Endothelial cell of umbilical vein (primary cell): Measurements from ENCODE around the gene ZNF639.

Experiments
- EZH2 ChIP-seq: IDR thresholded peaks from 2 replicates; pipeline ENCODE4 v1.6.1; 2012; ENCODE audit warnings: borderline replicate concordance, low read depth, mild to moderate bottlenecking, moderate library complexity, low read length, inconsistent platforms; ENCODE audit not compliant: severe bottlenecking
- FOS ChIP-seq: IDR thresholded peaks from 2 replicates; pipeline ENCODE4 v1.6.1; 2011; ENCODE audit warnings: mild to moderate bottlenecking, low read length, moderate library complexity, borderline replicate concordance; ENCODE audit not compliant: insufficient read depth
- JUN ChIP-seq: IDR thresholded peaks from 2 replicates; pipeline ENCODE4 v1.6.1; 2011; ENCODE audit warnings: borderline replicate concordance, low read depth; ENCODE audit not compliant: insufficient read length, insufficient read depth
- MYC ChIP-seq: IDR thresholded peaks from one replicate; pipeline ENCODE4 v1.6.1; 2011; ENCODE audit warnings: mild to moderate bottlenecking, low read depth, low read length
- POLR2A ChIP-seq: IDR thresholded peaks from 2 replicates; pipeline ENCODE4 v1.6.1; 2012; ENCODE audit warnings: low read depth, mild to moderate bottlenecking, control low read depth, low read length
- POLR2AphosphoS5 ChIP-seq: IDR thresholded peaks from 2 replicates; pipeline ENCODE4 v1.6.1; 2012; ENCODE audit warnings: low read depth, mild to moderate bottlenecking, control low read depth, low read length, moderate library complexity; ENCODE audit not compliant: insufficient read depth
- TF ChIP-seq, protein P1 (sequence below), 2 donors: IDR thresholded peaks; 1 replicate in 1 of 2; 2 replicates in 1 of 2; pipeline ENCODE4 v1.5.1; 2011; ENCODE audit warnings: low read length in 2 of 2, mild to moderate bottlenecking in 2 of 2, moderate library complexity in 2 of 2, control low read depth in 1 of 2, inconsistent platforms in 1 of 2, low read depth in 1 of 2; ENCODE audit not compliant: insufficient read depth in 1 of 2; ENCODE audit errors: extremely low read depth in 1 of 2
- TF ChIP-seq, protein P2 (sequence below): IDR thresholded peaks from 2 replicates; pipeline ENCODE4 v1.6.1; 2011; ENCODE audit not compliant: insufficient read depth, insufficient read length

DNA sequence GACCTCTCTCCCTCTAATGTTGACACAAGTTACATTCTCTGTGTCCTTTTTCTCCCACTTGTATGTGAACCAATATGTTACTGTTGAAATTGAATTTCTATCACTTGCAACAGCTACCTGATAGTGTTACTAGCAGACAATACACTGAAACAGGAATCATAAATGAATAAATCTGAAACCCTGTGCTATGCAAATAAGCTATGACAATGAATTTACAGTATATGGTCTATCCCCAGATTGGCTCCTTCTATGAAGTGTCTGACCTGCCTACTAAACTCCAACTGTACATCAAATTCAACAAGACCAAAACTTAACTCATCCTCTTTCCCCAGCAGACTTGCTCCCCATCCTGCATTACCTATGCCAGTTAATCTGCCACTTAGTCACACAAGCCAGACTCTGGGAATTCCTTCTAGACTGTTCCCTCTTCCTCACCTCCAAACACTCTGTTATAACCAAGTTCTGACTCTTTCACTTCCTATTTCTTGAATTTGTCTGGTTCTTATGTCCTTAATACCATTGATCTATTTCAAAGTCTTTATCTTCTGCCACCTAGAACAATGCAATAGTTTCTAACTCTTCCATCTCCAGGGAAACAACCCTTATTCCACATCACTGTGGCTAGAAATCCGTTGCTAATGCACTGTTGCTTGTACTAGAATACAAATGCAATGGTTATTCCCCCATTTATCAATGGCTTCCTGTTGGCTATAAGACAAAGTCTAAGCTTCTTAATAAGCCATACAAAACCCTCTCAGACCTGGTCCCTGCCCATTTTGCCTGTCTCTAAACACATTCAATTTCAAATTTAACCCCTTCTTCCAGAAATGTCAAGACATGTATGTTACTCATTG, 13.4 kb upstream of the ZNF639 start:
- TF ChIP-seq JUN (no peak), POLR2A (no peak), POLR2AphosphoS5 (no peak), EZH2 (no peak), FOS (no peak), MYC (no peak)
- TF ChIP-seq, protein P1, sequence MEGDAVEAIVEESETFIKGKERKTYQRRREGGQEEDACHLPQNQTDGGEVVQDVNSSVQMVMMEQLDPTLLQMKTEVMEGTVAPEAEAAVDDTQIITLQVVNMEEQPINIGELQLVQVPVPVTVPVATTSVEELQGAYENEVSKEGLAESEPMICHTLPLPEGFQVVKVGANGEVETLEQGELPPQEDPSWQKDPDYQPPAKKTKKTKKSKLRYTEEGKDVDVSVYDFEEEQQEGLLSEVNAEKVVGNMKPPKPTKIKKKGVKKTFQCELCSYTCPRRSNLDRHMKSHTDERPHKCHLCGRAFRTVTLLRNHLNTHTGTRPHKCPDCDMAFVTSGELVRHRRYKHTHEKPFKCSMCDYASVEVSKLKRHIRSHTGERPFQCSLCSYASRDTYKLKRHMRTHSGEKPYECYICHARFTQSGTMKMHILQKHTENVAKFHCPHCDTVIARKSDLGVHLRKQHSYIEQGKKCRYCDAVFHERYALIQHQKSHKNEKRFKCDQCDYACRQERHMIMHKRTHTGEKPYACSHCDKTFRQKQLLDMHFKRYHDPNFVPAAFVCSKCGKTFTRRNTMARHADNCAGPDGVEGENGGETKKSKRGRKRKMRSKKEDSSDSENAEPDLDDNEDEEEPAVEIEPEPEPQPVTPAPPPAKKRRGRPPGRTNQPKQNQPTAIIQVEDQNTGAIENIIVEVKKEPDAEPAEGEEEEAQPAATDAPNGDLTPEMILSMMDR (IDR thresholded peaks at IDR 0.05; ENCODE audit: extremely low read depth in 1 of 2, insufficient read depth in 1 of 2, low read depth in 1 of 2, low read length in 2 of 2), result no peak
- TF ChIP-seq, protein P2, sequence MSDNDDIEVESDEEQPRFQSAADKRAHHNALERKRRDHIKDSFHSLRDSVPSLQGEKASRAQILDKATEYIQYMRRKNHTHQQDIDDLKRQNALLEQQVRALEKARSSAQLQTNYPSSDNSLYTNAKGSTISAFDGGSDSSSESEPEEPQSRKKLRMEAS, result no peak
